ENCODE data around the gene RNH1. TPM values are rescaled to one million over a fixed set of nuclear protein-coding genes. Genes with fewer than 3 reads are reported as not detected.

The RNH1 gene
- total RNA-seq (2014; rRNA removed; shearing (Covaris generic)) = 147 and 167 TPM in 2 replicates

DNA sequence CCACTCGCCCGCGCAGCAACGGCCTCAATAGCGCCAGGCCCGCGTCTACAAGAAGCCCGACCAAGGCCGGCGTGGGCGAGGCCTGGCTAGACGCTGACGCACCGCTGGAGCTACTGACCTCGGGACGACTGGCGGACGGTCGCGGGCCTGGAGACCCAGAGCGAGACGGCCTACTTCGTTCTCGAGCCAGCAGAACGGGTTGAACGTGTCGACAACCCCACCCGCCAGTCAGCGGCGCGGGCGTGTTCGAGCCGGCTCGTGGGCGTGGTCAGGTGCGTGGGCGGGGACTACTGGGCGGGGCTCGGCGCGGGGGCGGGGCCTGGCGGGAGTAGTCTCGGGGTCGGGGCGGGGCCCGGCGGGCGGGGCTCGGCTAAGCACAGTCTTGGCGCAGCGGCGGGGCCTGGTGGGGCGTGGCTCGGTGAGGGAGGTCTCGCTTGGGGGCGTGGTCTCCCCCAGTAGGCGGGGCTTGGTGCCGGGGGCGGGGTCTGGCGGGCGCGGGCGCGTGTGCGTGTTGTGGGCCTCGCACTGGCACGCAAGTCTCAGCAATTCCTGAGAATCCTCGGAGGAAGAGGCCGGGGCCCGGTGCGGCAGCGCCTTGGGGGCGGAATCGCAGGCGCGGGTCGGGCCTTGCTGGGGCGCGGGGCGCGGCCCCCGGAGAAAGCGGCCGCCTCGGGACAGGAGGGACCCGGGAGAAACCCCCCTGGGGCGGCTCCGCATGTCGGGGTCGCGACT is at the start of gene RNH1:
Gene RNH1 (minus strand): TSS at position 248 of the 732 bp plus-strand sequence. CDS start 5,080 bp downstream, outside the sequence.
- DNase-seq (ENCODE audit: low read depth) = peak; percentile 86

DNA sequence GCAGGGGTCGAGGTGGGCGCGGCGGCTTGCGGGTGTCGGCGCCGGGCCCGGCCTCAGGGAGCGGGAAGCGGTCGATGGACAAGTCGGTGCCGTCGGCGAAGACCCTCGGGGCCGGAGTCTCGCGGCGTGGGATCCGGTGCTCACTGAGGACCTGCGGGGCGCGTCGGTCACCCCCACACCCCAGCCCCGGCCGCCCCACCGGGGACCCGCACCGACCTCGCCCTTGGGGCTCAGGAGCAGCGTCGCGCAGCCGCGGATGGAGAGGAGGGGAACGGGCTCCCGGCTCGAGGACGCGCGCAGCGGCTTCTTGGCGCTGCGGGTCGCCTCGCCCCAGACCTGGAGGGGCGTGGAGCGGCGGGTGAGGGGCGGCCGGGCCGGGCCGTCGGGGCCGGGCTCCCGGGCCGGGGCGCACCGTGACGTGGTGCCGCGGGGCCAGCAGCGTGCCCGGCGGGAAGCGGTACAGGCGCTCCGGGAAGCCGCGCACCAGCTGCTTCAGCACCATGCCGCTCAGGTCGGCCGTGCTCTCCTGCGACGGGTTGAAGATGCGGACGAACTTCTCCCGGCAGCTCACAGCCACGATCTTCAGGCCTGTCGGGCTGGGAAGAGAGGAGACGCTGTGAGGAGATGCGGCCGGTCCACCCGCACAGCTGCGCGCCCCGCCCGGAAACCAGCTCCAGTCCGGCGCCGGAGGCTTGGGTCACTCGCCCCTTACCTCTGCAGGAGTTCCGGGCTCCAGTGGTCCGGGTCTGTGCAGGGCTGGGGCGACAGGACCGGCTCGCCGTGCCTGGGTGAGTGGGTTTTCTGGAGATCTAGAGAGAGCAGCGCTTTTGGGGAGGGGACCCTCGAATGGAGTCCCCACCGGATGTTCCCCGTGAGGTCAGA is 49.0 kb upstream of the RNH1 start:
- no peak for DNase-seq (ENCODE audit: low read depth)

DNA sequence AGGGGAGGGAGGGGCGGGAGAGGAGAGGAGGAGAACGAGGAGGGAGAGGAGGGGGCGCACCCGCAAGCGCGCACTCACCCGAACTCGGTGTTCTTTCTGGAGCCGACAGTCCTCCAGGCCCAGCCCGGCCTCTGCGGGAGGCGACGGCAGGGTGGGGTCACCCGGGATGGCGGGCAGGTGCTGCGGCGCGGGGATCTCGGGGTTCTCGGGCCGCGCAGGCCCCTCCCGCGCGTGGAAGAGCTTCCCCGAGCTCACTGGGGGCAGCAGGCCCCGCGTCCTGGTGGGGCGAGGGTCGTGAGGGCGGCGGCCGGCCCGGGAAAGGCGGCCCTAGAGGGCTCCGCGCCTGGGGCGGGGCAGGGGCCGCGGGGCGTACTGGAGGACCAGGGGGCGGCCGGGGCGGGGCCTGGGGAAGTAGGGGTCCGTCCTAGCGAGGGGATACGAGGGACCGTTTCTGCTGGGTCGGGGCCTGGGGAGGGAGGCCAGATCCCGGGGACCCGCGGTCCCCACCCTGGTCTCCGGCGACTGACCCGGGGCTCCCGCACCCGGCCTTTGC is 48.3 kb upstream of the RNH1 start:
- DNase-seq (ENCODE audit: low read depth) = no peak

DNA sequence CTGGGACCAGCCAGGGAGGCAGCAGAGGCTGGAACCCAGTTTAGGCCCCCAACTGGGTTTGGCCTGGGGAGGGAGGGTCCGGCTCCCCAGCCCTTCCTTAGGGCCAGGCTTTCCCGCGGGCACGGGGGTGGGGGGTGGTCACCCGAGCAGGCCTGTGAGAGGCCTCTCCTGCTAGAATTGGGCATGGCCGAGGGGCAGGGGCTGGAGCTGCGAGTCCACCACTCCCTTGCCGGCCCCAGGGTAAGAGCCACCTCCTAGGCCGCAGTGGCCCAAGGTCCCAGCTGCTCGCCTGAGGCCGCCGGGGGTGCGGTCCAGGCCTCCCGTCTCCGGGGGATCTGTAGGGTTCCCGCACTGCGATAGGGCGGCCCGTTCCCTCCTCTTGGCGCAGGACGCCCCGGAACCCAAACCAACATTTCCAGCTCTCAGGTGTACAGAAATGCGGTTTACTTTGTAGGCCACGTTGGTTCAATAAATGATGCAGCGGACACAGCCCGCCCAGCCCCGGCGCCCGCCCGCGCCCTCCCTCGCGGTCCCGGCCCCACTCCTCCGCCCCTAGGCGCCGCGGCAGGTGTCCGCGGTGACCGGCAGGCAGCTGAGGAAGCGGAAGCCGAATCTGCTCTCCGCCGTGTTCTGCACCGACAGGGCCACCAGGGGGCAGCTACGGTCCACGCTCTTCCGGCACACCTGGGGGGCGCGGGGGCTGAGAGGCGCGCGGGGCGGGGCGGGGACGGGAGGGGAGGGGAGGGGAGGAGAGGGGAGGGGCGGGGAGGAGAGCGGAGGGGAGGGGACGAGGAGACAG is 47.6 kb upstream of the RNH1 start:
- DNase-seq (ENCODE audit: low read depth) = no peak

DNA sequence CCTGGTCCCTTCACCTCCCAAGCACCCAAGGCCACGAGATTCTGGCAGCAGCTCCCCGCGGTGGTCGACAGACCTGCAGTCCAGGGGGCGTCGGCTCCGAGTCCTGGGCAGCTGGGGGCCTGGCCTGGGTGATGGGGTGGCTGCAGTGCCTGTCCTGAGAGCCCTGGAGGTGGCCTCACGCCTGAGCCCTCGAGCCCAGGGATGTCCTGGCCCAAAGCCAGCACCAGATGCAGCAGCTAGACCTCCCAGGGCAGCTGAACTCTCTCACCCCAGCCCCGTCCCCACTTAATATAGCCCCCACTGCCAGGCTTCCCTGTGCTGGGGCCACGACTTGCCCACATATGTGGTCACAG is 46.9 kb upstream of the RNH1 start:
- no peak for DNase-seq (ENCODE audit: low read depth)

DNA sequence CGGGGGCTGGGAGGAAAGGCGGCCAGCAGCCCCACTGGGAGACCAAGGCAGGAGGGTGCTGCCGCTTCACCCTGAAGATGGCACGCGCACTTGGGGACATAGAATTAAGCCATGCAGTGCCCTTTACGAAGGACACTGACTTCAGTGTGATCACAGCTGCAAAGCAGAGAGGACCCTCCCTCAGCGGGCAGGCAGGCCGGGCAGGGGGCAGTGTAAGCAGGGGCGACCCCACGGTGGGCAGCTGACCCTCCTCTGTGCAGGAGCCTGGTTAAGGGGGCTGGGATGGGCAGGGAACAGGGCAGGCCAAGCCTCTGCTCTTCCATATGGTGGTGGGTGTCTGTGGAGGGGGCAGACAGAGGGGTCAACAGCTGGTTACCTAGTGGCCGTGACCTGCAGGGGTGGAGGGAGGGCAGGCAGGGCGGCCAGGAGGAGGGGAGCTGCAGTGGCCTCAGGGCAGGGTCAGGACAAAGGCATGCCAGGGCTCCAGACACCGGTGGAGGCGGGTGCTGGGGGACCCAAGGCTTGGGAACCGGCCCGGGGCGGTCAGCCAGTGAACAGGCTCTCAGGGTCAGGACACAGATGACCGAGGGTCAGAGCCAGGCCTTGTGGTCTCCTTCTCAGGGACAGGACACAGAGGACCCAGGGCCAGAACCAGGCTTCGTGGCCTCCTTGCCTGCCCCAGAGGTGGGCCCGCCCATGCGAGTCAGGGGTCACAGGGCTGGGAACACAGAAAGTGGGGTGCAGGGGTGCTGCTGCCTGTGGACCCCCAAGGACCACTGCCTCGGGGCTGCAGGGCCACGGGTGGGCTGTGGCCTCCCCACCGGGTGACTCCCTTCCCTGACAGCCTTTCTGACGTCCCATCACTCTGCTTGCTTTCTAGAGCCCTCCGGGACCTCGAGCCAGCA is 46.3 kb upstream of the RNH1 start:
- DNase-seq (ENCODE audit: low read depth) = no peak

DNA sequence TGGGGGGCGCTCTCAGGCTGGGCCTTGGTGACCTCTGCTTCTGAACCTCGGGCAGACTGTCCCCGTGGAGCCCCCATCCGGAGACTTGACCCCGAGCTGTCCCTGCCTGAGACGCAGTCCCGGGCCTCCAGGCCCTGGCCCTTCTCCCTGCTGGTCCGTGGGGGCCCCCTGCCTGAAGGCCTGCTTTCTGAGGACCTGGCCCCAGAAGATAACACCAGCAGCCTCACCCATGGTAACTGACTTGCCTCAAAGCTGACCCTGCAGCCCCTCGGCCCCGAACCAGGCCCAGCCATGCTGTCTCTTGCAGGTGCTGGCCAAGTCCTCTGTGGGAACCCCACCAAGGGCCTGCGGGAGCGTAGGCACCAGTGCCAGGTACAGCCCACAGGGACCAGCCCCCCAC is 44.6 kb upstream of the RNH1 start:
- no peak for DNase-seq (ENCODE audit: low read depth)

DNA sequence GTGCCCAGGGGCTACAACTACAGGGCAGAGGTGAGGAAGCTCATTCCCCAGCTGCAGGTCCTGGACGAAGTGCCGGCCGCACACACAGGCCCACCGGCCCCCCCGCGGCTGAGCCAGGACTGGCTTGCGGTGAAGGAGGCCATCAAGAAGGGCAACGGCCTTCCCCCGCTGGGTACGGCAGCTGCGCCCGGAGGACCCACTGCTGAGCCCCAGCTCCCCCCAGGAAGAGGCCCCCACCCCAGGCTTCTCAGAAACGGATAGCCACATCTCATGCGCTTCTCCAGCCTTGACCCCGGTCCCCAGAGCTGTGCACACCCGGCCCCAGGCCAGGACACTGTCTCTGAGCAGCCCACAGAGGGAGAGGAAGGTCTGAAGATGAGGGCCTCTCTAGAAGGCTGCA is 44.1 kb upstream of the RNH1 start:
- DNase-seq (ENCODE audit: low read depth) = no peak

DNA sequence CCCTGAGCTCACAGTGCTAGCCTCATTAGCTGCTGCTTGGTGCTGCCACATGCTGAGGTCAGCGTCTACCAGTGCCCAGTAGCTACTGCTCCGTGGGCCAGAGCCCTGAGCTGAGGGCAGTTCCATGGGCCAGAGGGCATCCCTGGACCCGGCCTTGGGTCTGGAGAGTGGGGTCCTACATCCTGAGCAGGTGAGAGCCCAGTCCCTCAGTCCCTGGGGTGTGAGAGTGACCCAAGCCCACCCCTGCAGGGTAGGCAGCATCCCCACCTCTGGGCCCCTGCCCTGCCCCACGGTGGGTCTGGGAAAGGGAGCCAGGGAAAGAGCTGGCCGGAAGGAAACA is 43.7 kb upstream of the RNH1 start:
- no peak for DNase-seq (ENCODE audit: low read depth)

DNA sequence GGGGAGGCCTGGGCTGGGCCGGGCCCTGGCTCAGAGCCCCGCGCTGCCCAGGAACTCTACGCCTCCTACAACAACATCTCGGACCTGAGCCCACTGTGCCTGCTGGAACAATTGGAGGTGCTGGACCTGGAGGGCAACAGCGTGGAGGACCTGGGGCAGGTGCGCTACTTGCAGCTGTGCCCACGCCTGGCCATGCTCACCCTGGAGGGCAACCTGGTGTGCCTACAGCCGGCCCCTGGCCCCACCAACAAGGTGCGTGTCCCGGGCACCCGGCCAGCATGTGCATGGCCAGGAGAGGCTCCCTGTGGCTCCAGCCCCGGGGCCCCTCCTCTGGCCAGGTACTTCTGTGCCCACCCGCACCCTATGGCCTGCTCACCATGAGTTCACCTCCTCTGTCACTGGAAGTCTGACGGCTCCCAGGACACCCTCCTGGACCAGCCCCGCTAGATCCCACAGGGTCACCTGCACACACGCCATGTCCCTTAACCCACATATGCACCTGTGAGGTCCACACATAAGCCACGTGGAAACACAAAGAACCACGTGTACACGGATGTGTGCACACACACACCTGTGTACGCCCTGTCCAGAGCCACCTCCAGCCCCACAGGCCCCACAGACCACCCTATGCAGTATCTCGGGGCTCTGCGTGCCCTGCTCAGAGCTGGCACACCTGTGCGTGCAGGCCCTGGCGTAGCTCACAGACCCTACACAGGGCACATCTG is 43.1 kb upstream of the RNH1 start:
- DNase-seq (ENCODE audit: low read depth) = no peak

DNA sequence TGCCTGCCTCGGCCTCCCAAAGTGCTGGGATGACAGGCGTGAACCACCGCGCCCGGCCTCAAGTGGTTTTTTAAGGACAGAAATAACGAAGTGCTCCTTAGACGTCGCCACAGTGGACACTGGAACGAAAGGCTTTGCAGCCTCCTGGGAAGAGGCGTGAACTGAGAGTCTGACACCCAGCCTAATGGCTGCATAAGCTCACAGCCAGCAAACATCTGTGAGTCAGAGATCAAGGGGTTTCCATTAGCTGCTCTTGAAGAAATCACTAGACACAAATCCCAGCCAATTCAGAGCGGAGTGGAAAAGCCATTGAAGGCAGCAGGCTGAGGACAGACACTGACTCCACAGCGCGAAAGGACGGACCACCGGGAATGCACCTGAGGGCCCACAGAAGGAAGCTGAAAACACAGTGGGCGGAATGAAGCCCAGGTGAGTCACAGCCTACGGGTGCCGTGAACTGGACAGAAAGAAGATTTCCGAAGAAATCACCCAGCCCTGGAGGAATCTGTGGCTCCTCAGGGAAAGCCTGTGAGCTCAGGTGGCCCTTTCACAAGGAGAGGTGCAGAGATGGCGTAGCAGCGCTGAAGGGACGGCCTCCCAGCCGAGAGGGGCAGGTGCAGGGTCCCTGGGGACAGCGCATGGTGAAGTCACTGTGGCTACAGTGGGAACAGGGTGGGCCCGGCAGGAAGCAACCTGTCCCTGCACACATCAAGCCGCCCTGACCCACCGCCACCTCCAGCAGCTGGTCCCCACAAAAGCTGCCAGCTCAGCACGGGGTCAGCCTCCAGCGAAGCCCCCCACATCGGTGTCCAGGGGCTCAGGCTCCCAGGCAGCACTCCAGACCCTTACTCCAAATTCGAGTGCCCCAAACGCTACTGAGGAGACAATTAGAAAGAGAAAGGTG is 41.9 kb upstream of the RNH1 start:
- DNase-seq (ENCODE audit: low read depth) = no peak

DNA sequence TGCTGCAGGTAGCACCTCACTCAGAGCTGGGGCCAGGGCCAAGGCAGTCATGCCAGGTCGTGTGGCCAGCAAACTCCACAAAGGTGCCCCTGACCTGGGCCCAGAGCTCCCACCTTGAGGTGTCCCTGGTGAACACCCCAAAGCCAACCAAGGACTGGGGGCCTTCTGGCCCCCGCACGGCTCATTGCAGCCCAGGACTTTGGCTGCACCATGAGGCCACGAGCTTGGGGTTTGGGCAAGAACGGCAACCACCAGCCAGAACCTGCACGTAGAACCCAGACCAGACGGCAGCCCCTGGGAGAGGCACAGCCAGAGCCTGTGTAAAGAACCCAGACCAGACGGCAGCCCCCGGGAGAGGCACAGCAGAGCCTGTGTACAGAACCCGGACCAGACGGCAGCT is 38.1 kb upstream of the RNH1 start:
- no peak for DNase-seq (ENCODE audit: low read depth)

DNA sequence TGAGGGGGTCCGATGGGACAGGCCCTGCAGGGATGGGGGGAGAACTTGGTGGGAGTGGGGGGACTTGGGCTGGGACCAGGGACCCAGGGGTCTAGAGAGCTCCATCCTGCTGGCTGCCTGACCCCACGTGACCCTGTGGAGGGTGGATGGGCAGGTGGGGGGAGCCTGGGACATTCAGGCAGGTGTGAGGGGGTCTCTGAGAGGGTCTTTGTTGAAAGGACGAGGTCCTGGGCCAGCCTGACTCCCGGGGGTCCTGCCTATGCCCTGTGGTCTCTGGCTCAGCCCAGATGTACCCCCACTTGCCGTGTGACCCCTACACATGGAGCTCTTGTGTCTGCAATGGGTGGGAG is 37.8 kb upstream of the RNH1 start:
- no peak for DNase-seq (ENCODE audit: low read depth)

DNA sequence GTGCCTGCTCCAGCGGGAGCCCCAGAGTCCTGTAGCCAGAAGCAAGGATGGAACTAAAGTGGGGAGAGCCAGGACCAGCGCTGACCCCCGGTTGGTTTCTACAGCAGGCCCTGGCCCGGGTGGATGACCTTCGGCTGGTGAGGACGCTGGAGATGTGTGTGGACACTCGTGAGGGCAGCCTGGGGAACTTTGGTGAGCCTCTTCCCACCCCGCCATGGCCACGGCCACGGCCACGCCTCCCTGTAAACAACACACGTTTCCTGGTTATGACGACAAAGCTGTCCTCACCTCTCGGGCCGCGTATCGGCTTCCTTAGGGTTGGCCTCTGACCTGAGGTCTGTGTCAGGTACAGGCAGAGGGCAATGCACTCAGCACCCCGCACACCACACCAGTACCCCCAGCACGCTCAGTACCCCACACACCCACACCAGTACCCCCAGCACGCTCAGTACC is 34.4 kb upstream of the RNH1 start:
- DNase-seq (ENCODE audit: low read depth) = no peak

DNA sequence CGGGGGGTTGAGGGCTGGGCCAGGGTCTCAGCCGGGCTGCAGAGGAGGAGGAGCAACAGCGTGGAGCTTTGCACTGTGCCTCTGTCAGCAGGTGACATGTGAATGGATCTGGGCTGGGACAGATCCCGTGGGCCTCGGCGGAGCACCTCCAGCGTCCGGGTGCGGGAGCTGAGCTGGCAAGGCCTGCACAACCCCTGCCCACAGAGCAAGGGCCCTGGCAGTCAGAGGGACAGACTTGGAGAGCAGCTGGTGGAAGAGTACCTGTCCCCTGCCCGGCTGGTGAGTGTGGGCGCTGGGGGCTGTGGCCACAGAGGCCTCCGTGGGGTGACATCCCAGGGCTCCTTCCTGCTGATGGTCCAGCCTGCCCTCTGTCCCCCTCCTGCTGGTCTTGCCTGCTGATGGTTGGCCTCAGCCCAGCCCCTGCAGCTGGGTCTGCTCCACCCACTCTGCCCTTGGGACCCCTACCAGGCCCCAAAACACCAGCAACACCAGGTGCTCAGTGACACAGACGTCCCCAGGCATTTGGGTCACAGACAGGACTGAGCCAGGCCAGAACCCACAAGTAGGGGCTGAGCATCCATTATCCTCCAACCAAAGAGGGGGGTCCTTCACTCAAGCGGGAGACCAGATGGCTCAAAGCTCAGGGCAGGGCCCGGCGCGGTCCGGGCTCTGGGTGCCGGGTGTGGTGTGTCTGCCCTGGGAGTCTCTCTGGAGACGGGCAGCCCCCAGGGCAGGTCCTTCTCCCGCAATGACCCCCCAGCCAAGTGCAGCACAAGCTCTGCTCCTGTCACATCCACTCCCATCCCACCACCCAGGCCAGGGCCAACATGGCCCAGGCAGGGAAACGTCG is 33.8 kb upstream of the RNH1 start:
- no peak for DNase-seq (ENCODE audit: low read depth)

DNA sequence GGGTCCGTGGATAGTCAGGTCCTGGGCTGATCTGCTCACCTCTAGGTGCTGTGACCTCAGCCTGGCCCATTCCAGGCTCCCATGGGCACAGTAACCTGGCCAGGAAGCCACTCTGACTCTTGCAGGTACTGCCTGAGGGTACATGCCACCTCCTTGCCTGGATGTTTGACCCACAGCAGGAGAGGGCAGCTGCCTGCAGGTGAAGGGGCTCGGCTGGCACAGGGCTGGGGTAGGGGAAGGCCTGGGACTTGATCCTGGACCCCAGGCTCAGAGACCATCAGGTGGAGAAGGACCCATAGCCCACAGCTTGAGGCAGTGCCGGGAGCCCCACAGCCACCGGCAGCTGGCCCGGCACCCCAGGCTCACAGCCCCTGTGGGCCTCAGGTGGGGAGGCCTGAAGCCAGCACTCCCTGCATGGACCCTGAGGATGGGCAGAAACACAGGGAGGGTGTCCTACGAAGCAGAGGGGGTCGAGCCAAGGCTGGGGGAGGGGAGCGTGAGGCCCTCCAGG is 33.0 kb upstream of the RNH1 start:
- no peak for DNase-seq (ENCODE audit: low read depth)

DNA sequence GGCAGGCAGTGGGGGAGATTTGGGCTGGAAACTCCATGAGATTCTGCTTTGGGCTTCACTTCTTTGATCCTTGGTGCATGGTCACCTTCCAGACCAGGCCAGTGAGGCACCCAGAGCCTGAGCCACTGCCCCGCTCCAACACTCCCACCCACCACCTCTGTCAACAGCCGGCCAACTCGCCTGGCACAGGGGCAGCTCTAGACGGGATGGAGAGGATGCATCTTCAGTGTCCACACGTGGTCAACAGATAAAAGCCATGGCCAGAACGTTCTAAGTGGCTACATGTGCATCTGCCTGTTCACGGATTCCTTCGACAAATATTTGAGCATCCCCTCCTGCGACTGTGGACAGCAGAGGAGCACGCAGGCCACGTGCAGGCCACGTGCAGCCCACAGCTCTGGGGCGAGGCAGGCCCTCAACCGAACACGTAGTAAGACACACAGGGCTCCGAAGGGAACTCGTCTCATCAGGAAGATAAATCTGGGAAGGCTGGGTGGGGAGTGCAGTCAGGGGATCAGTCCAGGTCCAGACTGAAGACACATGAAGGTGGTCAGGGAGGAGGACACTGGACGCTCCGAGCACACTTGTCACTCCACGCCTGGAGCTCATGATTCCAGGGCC is 31.5 kb upstream of the RNH1 start:
- no peak for DNase-seq (ENCODE audit: low read depth)
